ENCODE data around the gene DCANP1. TPM values are rescaled to one million over a fixed set of nuclear protein-coding genes. Genes with fewer than 3 reads are reported as not detected.
A peak's percentile ranks its signal among the peaks of the same experiment; 100 is the strongest.

The DCANP1 gene
- total and polyA plus RNA-seq, 4 donors, result 0.05 TPM; not detected in 3

GRCh38 chr5:135443161-135443960, 3.8 kb downstream of the DCANP1 start (continued):
- TF ChIP-seq EGR1 (IDR thresholded peaks at IDR 0.05; ENCODE audit: low read depth in 2 of 2) (no peak), FOXA2 (IDR thresholded peaks at IDR 0.05) (no peak), ZBTB33 (IDR thresholded peaks at IDR 0.05) (no peak), RXRA (IDR thresholded peaks at IDR 0.05) (no peak), HNF4G (IDR thresholded peaks at IDR 0.05) (no peak), ATF3 (IDR thresholded peaks at IDR 0.05) (no peak), RAD21 (IDR thresholded peaks at IDR 0.05) (no peak)
- TF ChIP-seq, protein P1, sequence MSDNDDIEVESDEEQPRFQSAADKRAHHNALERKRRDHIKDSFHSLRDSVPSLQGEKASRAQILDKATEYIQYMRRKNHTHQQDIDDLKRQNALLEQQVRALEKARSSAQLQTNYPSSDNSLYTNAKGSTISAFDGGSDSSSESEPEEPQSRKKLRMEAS (IDR thresholded peaks at IDR 0.05), result no peak

DNA sequence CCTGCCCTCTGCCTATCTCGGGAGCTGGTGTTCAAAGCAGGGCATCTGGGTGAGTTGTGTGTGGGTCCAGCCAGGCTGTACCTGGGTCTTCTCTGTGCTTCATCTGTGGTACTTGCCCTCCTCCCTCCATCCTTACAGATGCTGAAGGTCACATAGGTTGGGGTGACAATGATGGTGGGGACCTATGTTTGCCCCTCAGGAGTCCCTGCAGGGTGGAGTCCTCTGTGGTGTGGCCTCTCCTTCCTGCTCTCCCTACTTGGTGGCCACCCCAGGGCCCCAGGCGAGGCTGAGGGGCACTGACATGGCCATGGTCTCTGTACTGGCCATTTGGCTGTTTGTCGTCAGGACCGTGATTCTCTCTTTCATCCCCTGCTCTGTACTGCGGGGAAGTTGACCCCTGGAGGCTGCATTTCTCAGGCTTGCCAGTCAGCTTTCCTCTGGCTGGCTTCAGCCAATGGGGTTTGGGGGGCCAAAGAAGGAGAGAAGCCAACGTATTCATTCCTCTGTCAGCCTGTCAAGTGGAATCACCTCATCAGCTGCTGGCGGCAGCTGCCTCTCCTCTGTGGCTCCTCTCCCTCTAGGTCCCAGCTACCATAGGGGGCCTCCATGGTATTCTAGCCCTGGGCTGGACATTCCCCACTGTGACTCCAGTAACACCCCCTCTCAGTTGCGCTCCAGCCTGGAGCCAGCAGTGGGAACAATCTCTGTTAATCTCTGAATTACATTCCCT, 4.6 kb downstream of the DCANP1 start:
- H3K36me3 ChIP-seq (ENCODE audit: control insufficient read depth in 4 of 4, insufficient read depth in 3 of 4, low read depth in 1 of 4, low read length in 3 of 4), result no peaks in the 10 kb centered on the region
- no peak overlapping the region for H3K9ac ChIP-seq (ENCODE audit: low read depth in 1 of 2, low read length in 2 of 2)
- TF ChIP-seq SP1 (IDR thresholded peaks at IDR 0.05) (no peak), HNF4A (conservative IDR thresholded peaks at IDR 0.05) (no peak), GABPA (IDR thresholded peaks at IDR 0.05 in 1 of 2, conservative IDR thresholded peaks at IDR 0.05 in 1 of 2) (no peak), FOXA2 (IDR thresholded peaks at IDR 0.05) (no peak), ZBTB33 (IDR thresholded peaks at IDR 0.05) (no peak), JUND (IDR thresholded peaks at IDR 0.05) (no peak), EGR1 (IDR thresholded peaks at IDR 0.05; ENCODE audit: low read depth in 2 of 2) (no peak), FOXA1 (IDR thresholded peaks at IDR 0.05) (no peak), REST (IDR thresholded peaks at IDR 0.05) (no peak), CTCF (IDR thresholded peaks at IDR 0.05; ENCODE audit: low read depth, low read length, missing input control) (no peak), RXRA (IDR thresholded peaks at IDR 0.05) (no peak), TAF1 (conservative IDR thresholded peaks at IDR 0.05) (no peak), RAD21 (IDR thresholded peaks at IDR 0.05) (no peak), YY1 (IDR thresholded peaks at IDR 0.05) (no peak), ATF3 (IDR thresholded peaks at IDR 0.05) (no peak), NR2F2 (IDR thresholded peaks at IDR 0.05) (no peak)
- TF ChIP-seq, protein P1 (IDR thresholded peaks at IDR 0.05), result no peak
- no peaks in the 10 kb centered on the region for H3K27me3 ChIP-seq (ENCODE audit: control insufficient read depth in 4 of 4, insufficient read depth in 4 of 4, low read length in 3 of 4)
- no peak overlapping the region for H3K4me3 ChIP-seq (ENCODE audit: low read depth in 1 of 3, low read length in 3 of 3)
- H3K4me1 ChIP-seq (ENCODE audit: control insufficient read depth in 4 of 4, insufficient read depth in 4 of 4, low read length in 3 of 4), result peaks cover 0 to 2% (median 0%) of the 10 kb centered on the region in 4 donors
- no peak overlapping the region for H3K27ac ChIP-seq (ENCODE audit: low read depth in 1 of 2, low read length in 2 of 2)
- DNase-seq (ENCODE audit: low spot score), result peak; percentile 23
- peaks cover 0 to 4% (median 1%) of the 10 kb centered on the region in 4 donors for H3K9me3 ChIP-seq (ENCODE audit: control insufficient read depth in 4 of 4, low read length in 3 of 4)
- WGBS, result 84% methylated on average over 8 of the region's 8 CpGs
